Neural progenitor cell (in vitro differentiated cells): ENCODE results near the gene C2orf72. TPM values are rescaled to one million over a fixed set of nuclear protein-coding genes. Genes with fewer than 3 reads are reported as not detected.

ENCODE experiments used
- DNase-seq: peaks from one replicate; pipeline ENCODE4 v3.0.0-alpha.2; 2016; ENCODE audit warnings: low spot score
- H2AFZ ChIP-seq: fragments of 200-600 bp; sonication (generic); replicated peaks from 2 replicates; pipeline ENCODE4 v1.6.1; 2016; ENCODE audit warnings: antibody characterized with exemption
- H3F3A ChIP-seq: fragments of 200-600 bp; sonication (generic); 2 replicates; pipeline ENCODE4 v1.6.1; 2016; ENCODE audit warnings: antibody characterized with exemption, low read depth
- H3K27ac ChIP-seq: fragments of 200-600 bp; sonication (generic); 2 replicates; pipeline ENCODE4 v1.5.1; 2016; ENCODE audit warnings: mild to moderate bottlenecking
- H3K27me3 ChIP-seq: fragments of 200-600 bp; sonication (generic); 2 replicates; pipeline ENCODE4 v1.6.1; 2016; ENCODE audit warnings: mild to moderate bottlenecking, moderate library complexity
- H3K36me3 ChIP-seq: fragments of 200-600 bp; sonication (generic); 2 replicates; pipeline ENCODE4 v1.5.1; 2016
- H3K4me1 ChIP-seq: fragments of 200-600 bp; sonication (generic); 2 replicates; pipeline ENCODE4 v1.6.1; 2016; ENCODE audit warnings: mixed run types
- H3K4me2 ChIP-seq: fragments of 200-600 bp; sonication (generic); 2 replicates; pipeline ENCODE4 v1.6.1; 2016
- H3K4me3 ChIP-seq: fragments of 200-600 bp; sonication (generic); 2 replicates; pipeline ENCODE4 v1.5.1; 2016
- H3K79me2 ChIP-seq: fragments of 200-600 bp; sonication (generic); 2 replicates; pipeline ENCODE4 v1.6.1; 2016; ENCODE audit warnings: low read depth
- H3K9ac ChIP-seq: fragments of 200-600 bp; sonication (generic); 2 replicates; pipeline ENCODE4 v1.6.1; 2016
- H3K9me3 ChIP-seq: fragments of 200-600 bp; sonication (generic); 2 replicates; pipeline ENCODE4 v1.5.1; 2016; ENCODE audit warnings: low read depth
- H4K20me1 ChIP-seq: fragments of 200-600 bp; sonication (generic); 2 replicates; pipeline ENCODE4 v1.6.1; 2016; ENCODE audit warnings: low read depth
- H3K27ac Mint-ChIP-seq: 3 replicates; pipeline ENCODE4 v1.8.0; 2021; ENCODE audit warnings: mixed read lengths
- H3K27me3 Mint-ChIP-seq: 2 replicates; pipeline ENCODE4 v1.8.0; 2022; ENCODE audit warnings: low read depth, mild to moderate bottlenecking, inconsistent platforms, moderate library complexity, mixed read lengths; ENCODE audit not compliant: insufficient read depth
- H3K36me3 Mint-ChIP-seq: 3 replicates; pipeline ENCODE4 v1.8.0; 2021; ENCODE audit warnings: mixed read lengths
- H3K4me1 Mint-ChIP-seq: 3 replicates; pipeline ENCODE4 v1.8.0; 2021; ENCODE audit warnings: mixed read lengths
- H3K4me3 Mint-ChIP-seq: 3 replicates; pipeline ENCODE4 v1.8.0; 2021; ENCODE audit warnings: mild to moderate bottlenecking, moderate library complexity, mixed read lengths
- H3K9me3 Mint-ChIP-seq: 3 replicates; pipeline ENCODE4 v1.8.0; 2020; ENCODE audit warnings: mixed read lengths
- EZH2 ChIP-seq: fragments of 200-600 bp; sonication (generic); IDR thresholded peaks from 2 replicates; pipeline ENCODE4 v1.6.1; 2017; ENCODE audit warnings: antibody characterized with exemption, mild to moderate bottlenecking, moderate library complexity
- EZH2phosphoT487 ChIP-seq: fragments of 200-600 bp; sonication (generic); IDR thresholded peaks from 2 replicates; pipeline ENCODE4 v1.6.1; 2017; ENCODE audit warnings: antibody characterized with exemption
- total RNA-seq: library from RNA; depleted of rRNA; stranded (reverse); fragments of >200 nt; gene quantifications from 2 replicates; pipeline ENCODE4 v1.2.3, GENCODE V29; 2015; ENCODE audit warnings: low replicate concordance
- TF ChIP-seq, protein P1 (sequence below): fragments of 200-600 bp; sonication (generic); IDR thresholded peaks from 2 replicates; pipeline ENCODE4 v1.5.1; 2017; ENCODE audit warnings: antibody characterized with exemption, mild to moderate bottlenecking

The C2orf72 gene
- total RNA-seq, 1 donor from 2014 or later, result 2.4 TPM

GRCh38 chr2:231029563-231029962 is 7.8 kb upstream of the C2orf72 start:
- Histone ChIP-seq H2AFZ (no peak overlapping the region), H3K4me3 (no peak overlapping the region)
- H3K4me3 Mint-ChIP-seq, result no peak overlapping the region

DNA sequence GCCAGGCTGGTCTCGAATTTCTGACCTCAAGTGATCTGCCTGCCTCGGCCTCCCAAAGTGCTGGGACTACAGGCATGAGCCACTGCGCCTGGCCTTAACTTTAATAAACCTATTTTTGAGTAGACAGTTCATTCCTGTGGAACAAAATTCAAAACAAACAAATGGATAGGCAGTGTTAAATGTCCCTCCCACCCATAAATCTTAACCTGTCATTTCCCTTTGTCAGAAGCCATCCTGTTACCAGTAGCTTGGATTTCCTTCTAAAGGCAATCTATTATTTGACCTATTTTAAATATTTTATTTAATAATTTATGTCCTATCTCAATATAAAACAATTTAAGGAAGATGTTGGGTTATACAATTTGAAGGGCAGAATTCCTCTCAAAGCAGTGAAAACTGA is 6.6 kb upstream of the C2orf72 start:
- Mint-ChIP-seq H3K9me3 (no peaks in the 10 kb centered on the region), H3K4me3 (no peak overlapping the region), H3K4me1 (no peaks in the 10 kb centered on the region), H3K27me3 (peaks cover 15% of the 10 kb centered on the region), H3K36me3 (no peaks in the 10 kb centered on the region), H3K27ac (no peak overlapping the region)
- Histone ChIP-seq H2AFZ (no peak overlapping the region), H3F3A (no peaks in the 10 kb centered on the region), H3K79me2 (no peaks in the 10 kb centered on the region), H3K27me3 (peaks cover 37% of the 10 kb centered on the region), H3K27ac (no peak overlapping the region), H4K20me1 (no peaks in the 10 kb centered on the region), H3K4me2 (no peak overlapping the region), H3K4me1 (no peaks in the 10 kb centered on the region), H3K9ac (no peak overlapping the region), H3K9me3 (no peaks in the 10 kb centered on the region), H3K4me3 (no peak overlapping the region), H3K36me3 (no peaks in the 10 kb centered on the region)
- TF ChIP-seq EZH2, result no peak
- TF ChIP-seq, protein P1, sequence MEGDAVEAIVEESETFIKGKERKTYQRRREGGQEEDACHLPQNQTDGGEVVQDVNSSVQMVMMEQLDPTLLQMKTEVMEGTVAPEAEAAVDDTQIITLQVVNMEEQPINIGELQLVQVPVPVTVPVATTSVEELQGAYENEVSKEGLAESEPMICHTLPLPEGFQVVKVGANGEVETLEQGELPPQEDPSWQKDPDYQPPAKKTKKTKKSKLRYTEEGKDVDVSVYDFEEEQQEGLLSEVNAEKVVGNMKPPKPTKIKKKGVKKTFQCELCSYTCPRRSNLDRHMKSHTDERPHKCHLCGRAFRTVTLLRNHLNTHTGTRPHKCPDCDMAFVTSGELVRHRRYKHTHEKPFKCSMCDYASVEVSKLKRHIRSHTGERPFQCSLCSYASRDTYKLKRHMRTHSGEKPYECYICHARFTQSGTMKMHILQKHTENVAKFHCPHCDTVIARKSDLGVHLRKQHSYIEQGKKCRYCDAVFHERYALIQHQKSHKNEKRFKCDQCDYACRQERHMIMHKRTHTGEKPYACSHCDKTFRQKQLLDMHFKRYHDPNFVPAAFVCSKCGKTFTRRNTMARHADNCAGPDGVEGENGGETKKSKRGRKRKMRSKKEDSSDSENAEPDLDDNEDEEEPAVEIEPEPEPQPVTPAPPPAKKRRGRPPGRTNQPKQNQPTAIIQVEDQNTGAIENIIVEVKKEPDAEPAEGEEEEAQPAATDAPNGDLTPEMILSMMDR, result no peak
- no peak for TF ChIP-seq EZH2phosphoT487
- DNase-seq, result no peak

More at GRCh38 chr2:231029563-231029962, 7.8 kb upstream of the C2orf72 start:
- TF ChIP-seq EZH2 (no peak), EZH2phosphoT487 (no peak)
- TF ChIP-seq, protein P1, result no peak
- H3K36me3 Mint-ChIP-seq, result no peaks in the 10 kb centered on the region
- H3K79me2 ChIP-seq, result no peaks in the 10 kb centered on the region
- H3F3A ChIP-seq, result no peaks in the 10 kb centered on the region
- no peak overlapping the region for H3K27ac ChIP-seq
- no peaks in the 10 kb centered on the region for H3K4me1 Mint-ChIP-seq
- H3K27me3 ChIP-seq, result peaks cover 25% of the 10 kb centered on the region
- no peak overlapping the region for H3K9ac ChIP-seq
- no peaks in the 10 kb centered on the region for H3K9me3 Mint-ChIP-seq
- H3K27me3 Mint-ChIP-seq, result peaks cover 13% of the 10 kb centered on the region
- no peaks in the 10 kb centered on the region for H3K9me3 ChIP-seq
- H3K36me3 ChIP-seq, result no peaks in the 10 kb centered on the region
- no peaks in the 10 kb centered on the region for H4K20me1 ChIP-seq
- no peaks in the 10 kb centered on the region for H3K4me1 ChIP-seq
- H3K4me2 ChIP-seq, result no peak overlapping the region
- peak overlapping the region; percentile 42 for H3K27ac Mint-ChIP-seq
- DNase-seq, result no peak

- Histone ChIP-seq H3K79me2 (no peaks in the 10 kb centered on the region), H3K36me3 (no peaks in the 10 kb centered on the region), H3K9me3 (no peaks in the 10 kb centered on the region), H3K9ac (no peak overlapping the region), H3K27me3 (peaks cover 55% of the 10 kb centered on the region), H2AFZ (no peak overlapping the region), H3K27ac (no peak overlapping the region), H3K4me3 (no peak overlapping the region), H3K4me2 (no peak overlapping the region), H3F3A (peaks cover 7% of the 10 kb centered on the region), H4K20me1 (no peaks in the 10 kb centered on the region), H3K4me1 (no peaks in the 10 kb centered on the region)
- no peaks in the 10 kb centered on the region for H3K36me3 Mint-ChIP-seq
- no peaks in the 10 kb centered on the region for H3K4me1 Mint-ChIP-seq
- H3K9me3 Mint-ChIP-seq, result no peaks in the 10 kb centered on the region
- no peak for DNase-seq
- TF ChIP-seq, protein P1, result no peak
- no peak for TF ChIP-seq EZH2phosphoT487
- no peak for TF ChIP-seq EZH2
- H3K27me3 Mint-ChIP-seq, result peaks cover 29% of the 10 kb centered on the region
- H3K27ac Mint-ChIP-seq, result no peak overlapping the region
- no peak overlapping the region for H3K4me3 Mint-ChIP-seq
These were observed 4.7 kb upstream of the C2orf72 start for GRCh38 chr2:231032575-231033140.
